H1 (cell line): ENCODE data around the gene PMM2. TPM values are rescaled to one million over a fixed set of nuclear protein-coding genes. Genes with fewer than 3 reads are reported as not detected.

Experiments
- CTCF ChIA-PET: fragments of 300-600 bp; sonication (Branson Sonifier 250); formaldehyde crosslinking; loops from one replicate; lab custom pipeline; 2021; ENCODE audit not compliant: partially characterized antibody; lab: Charles Lee
- POLR2A ChIA-PET: fragments of 300-600 bp; sonication (Branson Sonifier 250); formaldehyde crosslinking; loops from one replicate; lab custom pipeline; 2021; ENCODE audit warnings: inconsistent platforms; ENCODE audit not compliant: partially characterized antibody; lab: Charles Lee
- DNase-seq, 2 experiments: peaks; one replicate each; pipeline versions ENCODE4 v3.0.0 to v3.0.0-alpha.2; 2010 to 2022; ENCODE audit warnings: low spot score in 2 of 2, low read depth in 1 of 2, mixed read lengths in 1 of 2
- FAIRE-seq: peaks from 2 replicates; lab custom pipeline; 2011; peaks lifted over from hg19 to GRCh38; lab: Jason Lieb, UNC
- H2AFZ ChIP-seq: 2 replicates; pipeline ENCODE4 v1.8.1; 2012; ENCODE audit warnings: low read length, inconsistent platforms
- H2AK5ac ChIP-seq: 2 replicates; pipeline ENCODE4 v1.6.1; 2013; ENCODE audit warnings: low read depth, low read length
- H2BK120ac ChIP-seq: replicated peaks from 2 replicates; pipeline ENCODE3; 2013; ENCODE audit warnings: low read depth, low read length, inconsistent platforms
- H2BK12ac ChIP-seq: 2 replicates; pipeline ENCODE4 v1.6.1; 2013; ENCODE audit warnings: low read depth, low read length
- H2BK15ac ChIP-seq: 2 replicates; pipeline ENCODE4 v1.6.1; 2013; ENCODE audit warnings: low read length
- H2BK20ac ChIP-seq: 2 replicates; pipeline ENCODE4 v1.6.1; 2013; ENCODE audit warnings: low read length
- H2BK5ac ChIP-seq: 2 replicates; pipeline ENCODE4 v1.6.1; 2013; ENCODE audit warnings: low read depth, low read length
- H3K14ac ChIP-seq: 2 replicates; pipeline ENCODE4 v1.6.1; 2013; ENCODE audit warnings: inconsistent platforms; ENCODE audit not compliant: insufficient read length
- H3K18ac ChIP-seq: 2 replicates; pipeline ENCODE4 v1.6.1; 2013; ENCODE audit warnings: low read length; ENCODE audit errors: extremely low read depth
- H3K23ac ChIP-seq: 2 replicates; pipeline ENCODE4 v1.6.1; 2013; ENCODE audit warnings: inconsistent platforms; ENCODE audit not compliant: insufficient read length
- H3K23me2 ChIP-seq: 2 replicates; pipeline ENCODE4 v1.6.1; 2013; ENCODE audit warnings: low read depth, low read length
- H3K27ac ChIP-seq: 2 replicates; pipeline ENCODE4 v1.6.1; 2011; ENCODE audit warnings: low read depth, low read length, inconsistent platforms
- H3K27me3 ChIP-seq, 4 experiments: replicated peaks in 1 of 4; 1 replicate in 1 of 4; 2 replicates in 3 of 4; pipeline versions ENCODE4 v1.6.1 to v1.8.1; 2011 to 2013; ENCODE audit warnings: low read length in 3 of 4, mild to moderate bottlenecking in 3 of 4, inconsistent platforms in 2 of 4, mixed read lengths in 2 of 4, moderate library complexity in 1 of 4; ENCODE audit not compliant: control insufficient read depth in 3 of 4, insufficient read depth in 3 of 4; ENCODE audit errors: extremely low read depth in 1 of 4
- H3K36me3 ChIP-seq, 4 experiments: 2 replicates each; pipeline versions ENCODE4 v1.6.1 to v1.8.1; 2011 to 2013; ENCODE audit warnings: mild to moderate bottlenecking in 4 of 4, low read length in 3 of 4, moderate library complexity in 2 of 4, control low read depth in 1 of 4, inconsistent platforms in 1 of 4; ENCODE audit not compliant: insufficient read depth in 4 of 4, control insufficient read depth in 2 of 4
- H3K4ac ChIP-seq: replicated peaks from 2 replicates; pipeline ENCODE3; 2013; ENCODE audit warnings: low read length, low read depth, mixed read lengths, inconsistent platforms; ENCODE audit not compliant: insufficient read length
- H3K4me1 ChIP-seq, 4 experiments: replicated peaks in 1 of 4; 1 replicate in 1 of 4; 2 replicates in 3 of 4; pipeline versions ENCODE4 v1.6.1 to v1.8.1; 2011 to 2013; ENCODE audit warnings: low read length in 3 of 4, inconsistent platforms in 2 of 4, mixed read lengths in 1 of 4; ENCODE audit not compliant: insufficient read depth in 4 of 4, control insufficient read depth in 3 of 4
- H3K4me2 ChIP-seq, 2 experiments: 2 replicates each; pipeline versions ENCODE4 v1.6.1 to v1.8.1; 2011 to 2013; ENCODE audit warnings: low read depth in 2 of 2, low read length in 2 of 2, control low read depth in 1 of 2, inconsistent platforms in 1 of 2, mild to moderate bottlenecking in 1 of 2; ENCODE audit not compliant: insufficient read depth in 1 of 2
- H3K4me3 ChIP-seq, 4 experiments: fragments of 200-600, 300-600 bp in 1 of 4; sonication (generic), shearing (Covaris generic), sonication (Bioruptor Twin) in 1 of 4; 2 replicates each; pipeline versions ENCODE4 v1.5.1 to v1.8.1; 2011 to 2016; ENCODE audit warnings: low read length in 4 of 4, low read depth in 3 of 4, control low read depth in 2 of 4, inconsistent platforms in 2 of 4, mild to moderate bottlenecking in 2 of 4, mixed read lengths in 1 of 4, moderate library complexity in 1 of 4; ENCODE audit not compliant: insufficient read depth in 2 of 4; ENCODE audit errors: extremely low read depth in 1 of 4
- H3K56ac ChIP-seq: replicated peaks from 2 replicates; pipeline ENCODE3; 2013; ENCODE audit warnings: low read depth, mild to moderate bottlenecking, mixed read lengths, low read length, inconsistent platforms; ENCODE audit not compliant: insufficient read length
- H3K79me1 ChIP-seq: 2 replicates; pipeline ENCODE4 v1.6.1; 2013; ENCODE audit warnings: low read depth, low read length, control low read depth
- H3K79me2 ChIP-seq, 2 experiments: 2 replicates each; pipeline versions ENCODE4 v1.6.1 to v1.8.1; 2012 to 2013; ENCODE audit warnings: low read length in 2 of 2, mild to moderate bottlenecking in 2 of 2, inconsistent platforms in 1 of 2; ENCODE audit not compliant: insufficient read depth in 2 of 2, control insufficient read depth in 1 of 2
- H3K9ac ChIP-seq, 4 experiments: replicated peaks in 1 of 4; 1 replicate in 1 of 4; 2 replicates in 3 of 4; pipeline versions ENCODE4 v1.6.1 to v1.8.1; 2011 to 2013; ENCODE audit warnings: low read depth in 3 of 4, low read length in 3 of 4, control low read depth in 2 of 4, mild to moderate bottlenecking in 2 of 4, moderate library complexity in 2 of 4, inconsistent platforms in 1 of 4; ENCODE audit errors: extremely low read depth in 1 of 4
- H3K9me3 ChIP-seq, 2 experiments: 2 replicates each; pipeline versions ENCODE4 v1.6.1 to v1.8.1; 2012 to 2013; ENCODE audit warnings: mild to moderate bottlenecking in 2 of 2, moderate library complexity in 2 of 2, control low read depth in 1 of 2, inconsistent platforms in 1 of 2, low read depth in 1 of 2, low read length in 1 of 2, mixed read lengths in 1 of 2; ENCODE audit not compliant: insufficient read depth in 2 of 2
- H4K20me1 ChIP-seq, 2 experiments: replicated peaks in 1 of 2; 2 replicates each; pipeline versions ENCODE3 to v1.8.1; 2011 to 2013; ENCODE audit warnings: inconsistent platforms in 2 of 2, low read length in 2 of 2, mild to moderate bottlenecking in 1 of 2; ENCODE audit not compliant: insufficient read depth in 2 of 2, control insufficient read depth in 1 of 2
- H4K5ac ChIP-seq: 2 replicates; pipeline ENCODE4 v1.6.1; 2013; ENCODE audit warnings: low read length, low read depth, mixed read lengths, inconsistent platforms; ENCODE audit not compliant: insufficient read length
- H4K8ac ChIP-seq: 2 replicates; pipeline ENCODE4 v1.8.0; 2013; ENCODE audit warnings: mild to moderate bottlenecking, moderate library complexity, low read length, inconsistent platforms; ENCODE audit not compliant: insufficient read depth; ENCODE audit errors: extremely low read depth
- H4K91ac ChIP-seq: replicated peaks from 2 replicates; pipeline ENCODE3; 2013; ENCODE audit warnings: low read length, mixed read lengths, inconsistent platforms; ENCODE audit not compliant: insufficient read length
- BACH1 ChIP-seq: IDR thresholded peaks from 2 replicates; pipeline ENCODE4 v1.6.1; 2012; ENCODE audit warnings: low read length, improper control_type of control experiment
- CBX8 ChIP-seq: fragments of 300-800, 300-1000 bp; sonication (generic); IDR thresholded peaks from 2 replicates; pipeline ENCODE4 v1.7.1; 2016; ENCODE audit warnings: low read depth, low read length, borderline replicate concordance
- CHD2 ChIP-seq: IDR thresholded peaks from 2 replicates; pipeline ENCODE4 v1.6.1; 2012; ENCODE audit warnings: low read length, improper control_type of control experiment
- CREB1 ChIP-seq: IDR thresholded peaks from 2 replicates; pipeline ENCODE4 v1.6.1; 2012; ENCODE audit warnings: inconsistent platforms
- EZH2 ChIP-seq: fragments of 200-600 bp; sonication (generic); IDR thresholded peaks from 2 replicates; pipeline ENCODE4 v1.7.1; 2012; ENCODE audit warnings: low read depth, mild to moderate bottlenecking, moderate library complexity, low read length, inconsistent platforms; ENCODE audit not compliant: severe bottlenecking
- FOSL1 ChIP-seq: IDR thresholded peaks from 2 replicates; pipeline ENCODE4 v1.6.1; 2011; ENCODE audit warnings: mild to moderate bottlenecking, low read depth, low read length, moderate library complexity; ENCODE audit not compliant: insufficient read depth
- HDAC2 ChIP-seq, 2 experiments: fragments of 300-600 bp in 1 of 2; sonication (generic) in 1 of 2; IDR thresholded peaks; 2 replicates each; pipeline ENCODE4 v1.6.1; 2011 to 2012; ENCODE audit warnings: low read depth in 2 of 2, low read length in 2 of 2, mild to moderate bottlenecking in 2 of 2, moderate library complexity in 2 of 2, borderline replicate concordance in 1 of 2, inconsistent platforms in 1 of 2
- JUN ChIP-seq: IDR thresholded peaks from 2 replicates; pipeline ENCODE4 v1.6.1; 2011; ENCODE audit warnings: low read depth, mild to moderate bottlenecking, improper control_type of control experiment, low read length
- KDM4A ChIP-seq: IDR thresholded peaks from one replicate; pipeline ENCODE4 v1.7.1; 2012; ENCODE audit warnings: low read depth, mild to moderate bottlenecking, moderate library complexity, low read length, inconsistent platforms; ENCODE audit not compliant: severe bottlenecking
- KDM5A ChIP-seq: fragments of 200-600 bp; IDR thresholded peaks from 2 replicates; pipeline ENCODE4 v1.7.1; 2012; ENCODE audit warnings: mild to moderate bottlenecking, low read length, inconsistent platforms, mixed read lengths
- NANOG ChIP-seq: IDR thresholded peaks from 2 replicates; pipeline ENCODE4 v1.6.1; 2011; ENCODE audit warnings: low read length, low read depth, mild to moderate bottlenecking, inconsistent platforms; ENCODE audit not compliant: insufficient read depth, poor library complexity, severe bottlenecking
- SIN3A ChIP-seq, 2 experiments: IDR thresholded peaks in 1 of 2; conservative IDR thresholded peaks in 1 of 2; 2 replicates each; pipeline ENCODE4 v1.6.1; 2011 to 2012; ENCODE audit warnings: low read length in 2 of 2, improper control_type of control experiment in 1 of 2, low read depth in 1 of 2, mild to moderate bottlenecking in 1 of 2
- SIRT6 ChIP-seq: IDR thresholded peaks from one replicate; pipeline ENCODE4 v1.7.1; 2012; ENCODE audit warnings: low read length, inconsistent platforms
- TAF1 ChIP-seq: IDR thresholded peaks from 2 replicates; pipeline ENCODE4 v1.6.1; 2011; ENCODE audit warnings: mild to moderate bottlenecking, low read depth, low read length
- WGBS, 2 experiments: shearing (Covaris generic) in 1 of 2; methylation state at CpG; one replicate each; pipeline versions ENCODE4 v1.1.6 to v1.1.7; 2013 to 2015; ENCODE audit warnings: low lambda C conversion rate in 2 of 2, mixed read lengths in 2 of 2, inconsistent platforms in 1 of 2, low coverage in 1 of 2, missing lambda C conversion rate in 1 of 2; ENCODE audit not compliant: insufficient replicate concordance in 2 of 2, insufficient coverage in 1 of 2, insufficient read length in 1 of 2; ENCODE audit errors: extremely low coverage in 1 of 2, missing lambda C conversion rate in 1 of 2; 5-methylcytosine and 5-hydroxymethylcytosine counted together
- polyA plus RNA-seq, 7 experiments: library from polyadenylated mRNA; depleted of rRNA in 3 of 7; stranded (reverse) in 5 of 7; unstranded in 2 of 7; fragments of >200 nt in 5 of 7; fragments of 200-250 nt in 2 of 7; gene quantifications; 1 replicate in 5 of 7; 2 replicates in 1 of 7; 4 replicates in 1 of 7; pipeline versions ENCODE4 v1.2.1 to v1.2.3, GENCODE V29; 2011 to 2013; ENCODE audit warnings: missing spikeins in 2 of 7, mixed read lengths in 2 of 7
- total RNA-seq: library from RNA; stranded (reverse); fragmentation: NEBNext Ultra II Directional; extraction: Animal tissue kit (Norgen Biotek cat#: 25700); gene quantifications from 2 replicates; pipeline ENCODE4 v1.2.1, GENCODE V29; 2021

Gene PMM2
- total and polyA plus RNA-seq, 2 of the 8 experiments (the other 6 are each of a cell fraction or from before 2014, with no cell fraction given): 26.2 to 49.4 TPM

DNA sequence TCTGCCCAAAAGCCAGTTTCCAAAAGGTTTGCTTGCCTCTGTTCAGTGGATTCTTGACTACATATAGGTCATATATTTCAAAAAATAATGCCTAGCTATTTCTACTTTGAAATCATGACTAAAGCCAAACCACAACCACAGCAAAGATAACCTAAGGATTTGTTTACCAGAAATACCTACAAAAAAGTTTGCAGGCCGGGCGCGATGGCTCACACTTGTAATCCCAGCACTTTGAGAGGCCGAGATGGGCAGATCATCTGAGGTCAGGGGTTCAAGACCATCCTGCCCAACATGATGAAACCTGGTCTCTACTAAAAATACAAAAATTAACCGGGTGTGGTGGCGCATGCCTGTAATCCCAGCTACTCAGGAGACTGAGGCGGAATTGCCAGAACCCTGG is 56.0 kb downstream of the PMM2 start:
- DNase-seq (no peak), FAIRE-seq (no peak)
- Histone ChIP-seq H3K14ac (no peak overlapping the region), H2BK12ac (no peak overlapping the region), H3K27me3 (no peaks in the 10 kb centered on the region), H4K8ac (no peak overlapping the region), H2AK5ac (no peak overlapping the region), H3K79me1 (peaks cover 9% of the 10 kb centered on the region), H3K79me2 (peaks cover 0 to 9% of the 10 kb centered on the region in 2 experiments; a peak in 2 of 4 replicates), H4K20me1 (peaks cover 17 to 25% of the 10 kb centered on the region in 2 experiments), H3K56ac (no peak overlapping the region), H3K23ac (no peak overlapping the region), H3K23me2 (no peaks in the 10 kb centered on the region), H3K4me2 (no peak overlapping the region), H3K4ac (no peak overlapping the region), H3K18ac (no peak overlapping the region), H3K36me3 (peaks cover 33 to 91% (median 42%) of the 10 kb centered on the region in 4 experiments), H4K91ac (no peak overlapping the region), H2BK120ac (no peak overlapping the region), H3K4me3 (no peak overlapping the region), H2AFZ (no peak overlapping the region), H2BK5ac (0 out of 2 replicates have a peak overlapping the region, but pooled peaks have one; percentile 26), H4K5ac (no peak overlapping the region), H2BK15ac (no peak overlapping the region), H3K9me3 (no peaks in the 10 kb centered on the region), H3K27ac (no peak overlapping the region), H3K4me1 (peaks cover 0 to 22% (median 8%) of the 10 kb centered on the region in 4 experiments; a peak in 6 of 7 replicates), H2BK20ac (no peak overlapping the region), H3K9ac (no peak overlapping the region)
- 98% methylated on average over 7 of the region's 7 CpGs; no CpG with 5 or more reads in 1 of the 2 experiments for WGBS, 2 experiments
- CTCF ChIA-PET: interaction anchor here (1.1 to 8.8 kb wide), 5 partner anchors 14 to 190 kb away, joined by 3 to 90 read pairs (median 4); partner anchors contain the start of gene CARHSP1
- POLR2A ChIA-PET: interaction anchor here (1.4 to 24.4 kb wide), 4 partner anchors 15 to 37 kb away, joined by 3 to 456 read pairs (median 9); partner anchors contain the start of genes CARHSP1 and LITAFD
- no peak for TF ChIP-seq EZH2
- TF ChIP-seq CBX8: no peak
- no peak for TF ChIP-seq BACH1
- TF ChIP-seq SIN3A (conservative IDR thresholded peaks at IDR 0.05 in 1 of 2, IDR thresholded peaks at IDR 0.05 in 1 of 2; ENCODE audit: low read depth in 1 of 2, low read length in 2 of 2): no peak
- TF ChIP-seq CREB1: no peak
- no peak for TF ChIP-seq CHD2
- TF ChIP-seq NANOG: no peak
- no peak for TF ChIP-seq JUN
- TF ChIP-seq TAF1: no peak
- no peak for TF ChIP-seq KDM4A
- no peak for TF ChIP-seq HDAC2 (IDR thresholded peaks at IDR 0.05; ENCODE audit: borderline replicate concordance in 1 of 2, low read depth in 2 of 2, low read length in 2 of 2)
- TF ChIP-seq FOSL1: no peak
- no peak for TF ChIP-seq KDM5A
- no peak for TF ChIP-seq SIRT6
